AG10803 (cell line): Measurements from ENCODE around the gene SLC39A6.
"Not testable (repeated sequence)": the region's sequence is repeated elsewhere in the genome, so short reads cannot be mapped to it uniquely, and the experiment has no call there.

ENCODE experiments used
- DNase-seq: peaks from one replicate; pipeline ENCODE4 v3.0.0; 2010; ENCODE audit warnings: low read depth
- H3K4me3 ChIP-seq: 2 replicates; pipeline ENCODE4 v1.5.1; 2011; ENCODE audit warnings: mild to moderate bottlenecking, low read length, control low read depth
- TF ChIP-seq, protein P1 (sequence below): conservative IDR thresholded peaks from 2 replicates; pipeline ENCODE4 v1.5.1; 2011; ENCODE audit warnings: mild to moderate bottlenecking, low read length, control low read depth, inconsistent platforms

Gene SLC39A6, protein sequence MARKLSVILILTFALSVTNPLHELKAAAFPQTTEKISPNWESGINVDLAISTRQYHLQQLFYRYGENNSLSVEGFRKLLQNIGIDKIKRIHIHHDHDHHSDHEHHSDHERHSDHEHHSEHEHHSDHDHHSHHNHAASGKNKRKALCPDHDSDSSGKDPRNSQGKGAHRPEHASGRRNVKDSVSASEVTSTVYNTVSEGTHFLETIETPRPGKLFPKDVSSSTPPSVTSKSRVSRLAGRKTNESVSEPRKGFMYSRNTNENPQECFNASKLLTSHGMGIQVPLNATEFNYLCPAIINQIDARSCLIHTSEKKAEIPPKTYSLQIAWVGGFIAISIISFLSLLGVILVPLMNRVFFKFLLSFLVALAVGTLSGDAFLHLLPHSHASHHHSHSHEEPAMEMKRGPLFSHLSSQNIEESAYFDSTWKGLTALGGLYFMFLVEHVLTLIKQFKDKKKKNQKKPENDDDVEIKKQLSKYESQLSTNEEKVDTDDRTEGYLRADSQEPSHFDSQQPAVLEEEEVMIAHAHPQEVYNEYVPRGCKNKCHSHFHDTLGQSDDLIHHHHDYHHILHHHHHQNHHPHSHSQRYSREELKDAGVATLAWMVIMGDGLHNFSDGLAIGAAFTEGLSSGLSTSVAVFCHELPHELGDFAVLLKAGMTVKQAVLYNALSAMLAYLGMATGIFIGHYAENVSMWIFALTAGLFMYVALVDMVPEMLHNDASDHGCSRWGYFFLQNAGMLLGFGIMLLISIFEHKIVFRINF

DNA sequence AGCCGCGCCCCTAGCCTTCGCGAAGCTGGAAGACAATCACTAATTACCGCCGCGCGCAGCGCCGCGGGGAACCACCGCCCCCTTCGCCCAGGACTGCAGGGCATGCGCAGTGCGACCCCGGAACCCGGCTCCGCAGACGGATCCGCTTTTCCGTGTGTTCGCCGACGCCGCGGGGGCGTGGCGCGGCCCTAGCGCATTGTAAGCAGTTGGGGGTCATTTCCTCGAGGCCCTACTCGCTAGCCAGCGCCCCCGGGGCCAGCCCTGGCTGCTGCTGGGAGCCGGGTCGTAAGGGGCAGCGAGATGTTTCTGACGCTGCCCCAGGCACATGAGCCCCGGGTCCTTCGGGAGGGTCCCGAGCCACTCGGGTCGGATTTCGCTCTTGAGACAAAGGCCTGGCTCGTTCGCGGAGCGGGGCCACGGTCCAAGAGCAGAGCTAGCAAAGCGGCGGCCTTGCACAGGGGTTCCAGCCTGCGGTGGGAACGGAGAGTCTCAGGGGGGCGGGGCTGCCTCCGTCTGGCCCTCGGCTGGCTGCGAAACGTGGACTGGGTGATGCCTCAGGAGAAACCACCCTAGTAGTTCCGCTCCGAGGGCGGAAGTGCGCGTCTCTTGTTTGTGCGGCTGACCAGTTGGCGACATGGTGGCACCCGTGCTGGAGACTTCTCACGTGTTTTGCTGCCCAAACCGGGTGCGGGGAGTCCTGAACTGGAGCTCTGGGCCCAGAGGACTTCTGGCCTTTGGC is at the start of gene SLC39A6, which contains the start of gene ELP2:
Gene SLC39A6 (minus strand): TSS at position 41 of the 739 bp plus-strand sequence. CDS start 2,333 bp downstream, outside the sequence.
Gene ELP2 (plus strand): TSS at position 600 of the 739 bp plus-strand sequence. CDS start 35 bp downstream, at position 635.
- peak within 1 kb of the TSS; percentile 99 for H3K4me3 ChIP-seq
- TF ChIP-seq, protein P1, sequence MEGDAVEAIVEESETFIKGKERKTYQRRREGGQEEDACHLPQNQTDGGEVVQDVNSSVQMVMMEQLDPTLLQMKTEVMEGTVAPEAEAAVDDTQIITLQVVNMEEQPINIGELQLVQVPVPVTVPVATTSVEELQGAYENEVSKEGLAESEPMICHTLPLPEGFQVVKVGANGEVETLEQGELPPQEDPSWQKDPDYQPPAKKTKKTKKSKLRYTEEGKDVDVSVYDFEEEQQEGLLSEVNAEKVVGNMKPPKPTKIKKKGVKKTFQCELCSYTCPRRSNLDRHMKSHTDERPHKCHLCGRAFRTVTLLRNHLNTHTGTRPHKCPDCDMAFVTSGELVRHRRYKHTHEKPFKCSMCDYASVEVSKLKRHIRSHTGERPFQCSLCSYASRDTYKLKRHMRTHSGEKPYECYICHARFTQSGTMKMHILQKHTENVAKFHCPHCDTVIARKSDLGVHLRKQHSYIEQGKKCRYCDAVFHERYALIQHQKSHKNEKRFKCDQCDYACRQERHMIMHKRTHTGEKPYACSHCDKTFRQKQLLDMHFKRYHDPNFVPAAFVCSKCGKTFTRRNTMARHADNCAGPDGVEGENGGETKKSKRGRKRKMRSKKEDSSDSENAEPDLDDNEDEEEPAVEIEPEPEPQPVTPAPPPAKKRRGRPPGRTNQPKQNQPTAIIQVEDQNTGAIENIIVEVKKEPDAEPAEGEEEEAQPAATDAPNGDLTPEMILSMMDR = no peak
- peak; percentile 95 for DNase-seq

DNA sequence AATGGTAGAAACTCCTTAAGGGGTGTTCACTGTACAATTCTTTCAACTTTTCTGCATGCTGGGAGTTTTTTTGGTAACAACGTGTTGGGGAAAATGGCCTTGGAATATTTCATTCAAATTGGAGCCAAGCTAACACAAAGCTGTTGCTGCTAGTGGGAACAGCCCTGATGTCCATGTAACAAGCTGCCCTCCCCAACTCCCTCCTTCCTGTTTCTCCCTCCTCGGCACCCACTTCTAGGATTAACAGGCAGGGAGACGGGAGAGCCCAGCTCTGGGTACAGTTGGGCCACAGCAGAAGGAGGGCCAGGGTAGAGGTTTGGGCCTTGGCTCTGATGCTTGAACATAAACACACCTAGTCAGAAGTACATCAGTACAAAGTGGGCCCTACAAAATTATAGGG is 48.8 kb upstream of the SLC39A6 start:
- H3K4me3 ChIP-seq = no peak overlapping the region
- TF ChIP-seq, protein P1 = no peak
- no peak for DNase-seq

DNA sequence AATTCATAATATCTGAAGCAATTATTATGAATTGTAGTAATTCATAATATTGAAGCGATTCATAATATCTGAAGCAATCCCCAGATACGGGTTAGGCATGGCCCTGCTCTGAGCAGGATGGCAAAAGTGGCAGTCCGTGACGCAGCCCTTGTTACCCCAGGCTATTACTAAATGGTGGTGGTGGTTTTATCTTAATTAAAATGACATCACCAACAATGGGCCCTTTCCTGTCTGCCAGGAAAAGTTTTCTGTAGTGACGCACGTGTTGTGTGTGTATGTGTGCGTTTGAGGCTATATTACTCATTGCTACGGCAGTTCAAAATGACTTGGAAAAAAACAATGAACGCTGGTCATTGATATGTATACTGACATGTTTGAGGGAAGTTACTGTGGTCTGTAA is 47.6 kb upstream of the SLC39A6 start:
- DNase-seq = peak; percentile 57
- TF ChIP-seq, protein P1 = no peak
- no peak overlapping the region for H3K4me3 ChIP-seq

DNA sequence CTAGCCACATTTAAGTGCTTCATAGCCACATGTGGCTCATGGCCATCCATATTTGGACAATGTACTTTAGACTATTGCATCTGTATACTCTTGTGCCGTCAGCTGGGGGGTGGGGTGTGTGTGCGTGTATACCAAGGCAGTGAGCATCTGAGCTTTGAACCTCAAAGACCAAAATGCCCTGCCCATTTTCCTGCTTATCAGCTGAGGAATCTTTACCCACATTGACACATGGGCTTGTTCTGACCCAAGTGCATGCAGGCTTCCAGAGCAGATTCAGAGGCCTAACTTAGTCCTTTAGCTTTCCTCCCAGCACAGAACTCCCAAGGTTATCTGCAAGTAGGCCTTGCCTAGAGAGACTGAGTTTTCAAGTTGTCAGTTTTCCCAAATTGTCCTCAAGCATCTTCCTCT is 47.0 kb upstream of the SLC39A6 start:
- no peak overlapping the region for H3K4me3 ChIP-seq
- TF ChIP-seq, protein P1 = no peak
- no peak for DNase-seq

DNA sequence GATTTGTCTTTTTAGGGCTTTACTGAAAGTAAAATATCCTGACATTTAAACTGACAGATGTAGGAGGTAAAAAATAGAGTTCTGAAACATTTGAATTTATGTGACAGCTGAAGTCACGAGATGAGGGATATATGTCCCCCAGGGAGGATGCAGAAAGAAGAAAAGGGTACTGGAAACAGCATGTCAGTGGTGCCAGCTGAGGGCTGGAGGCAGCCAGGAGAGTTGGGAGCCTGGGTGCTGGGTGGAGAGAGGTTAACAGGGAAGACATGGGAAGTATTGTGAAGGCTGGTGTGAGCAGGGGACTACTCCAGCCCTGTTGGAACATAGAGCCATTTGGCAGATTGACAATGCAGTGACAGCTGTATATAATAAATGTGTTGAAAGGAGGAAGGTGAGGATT is 46.3 kb upstream of the SLC39A6 start:
- no peak overlapping the region for H3K4me3 ChIP-seq
- TF ChIP-seq, protein P1 = no peak
- no peak for DNase-seq

DNA sequence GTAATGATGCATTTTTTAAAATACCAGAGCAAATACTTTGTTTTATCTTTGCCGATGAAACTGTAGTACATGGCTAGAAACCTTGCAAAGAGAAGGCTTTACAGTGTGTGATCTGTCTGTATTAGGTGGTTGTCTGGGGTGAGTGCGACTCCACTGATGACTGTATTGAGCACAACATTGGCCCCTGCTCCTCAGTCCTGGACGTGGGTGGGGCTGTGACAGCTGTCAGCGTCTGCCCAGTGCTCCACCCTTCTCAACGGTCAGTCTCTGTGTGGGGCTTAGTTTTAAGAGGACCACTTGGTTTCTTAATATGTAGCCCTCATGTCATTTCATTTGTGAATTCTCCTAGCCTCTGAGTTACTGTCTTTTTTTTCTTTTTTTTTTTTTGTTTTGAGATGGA is 40.8 kb upstream of the SLC39A6 start:
- H3K4me3 ChIP-seq = no peak overlapping the region
- DNase-seq = no peak
- TF ChIP-seq, protein P1 = no peak

DNA sequence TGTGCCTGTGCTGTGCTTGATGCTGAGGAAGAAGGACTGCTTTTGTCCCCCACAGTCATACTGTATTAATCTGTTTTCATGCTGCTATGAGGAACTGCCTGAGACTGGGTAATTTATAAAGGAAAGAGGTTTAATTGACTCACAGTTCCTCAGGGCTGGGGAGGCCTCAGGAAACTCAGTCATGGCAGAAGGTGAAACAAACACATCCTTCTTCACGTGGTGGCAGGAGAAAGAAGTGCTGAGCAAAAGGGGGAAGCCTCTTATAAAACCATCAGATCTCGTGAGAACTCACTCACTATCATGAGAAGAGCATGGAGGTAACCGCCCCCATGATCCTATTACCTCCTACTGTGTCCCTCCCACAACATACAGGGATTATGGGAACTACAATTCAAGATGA is 39.2 kb upstream of the SLC39A6 start:
- DNase-seq, H3K4me3 ChIP-seq: not testable (repeated sequence)
